ENCODE data around the gene NBPF1. TPM values are rescaled to one million over a fixed set of nuclear protein-coding genes. Genes with fewer than 3 reads are reported as not detected.
"Not testable (repeated sequence)": the region's sequence is repeated elsewhere in the genome, so short reads cannot be mapped to it uniquely, and the experiment has no call there.

The NBPF1 gene
- total and polyA plus RNA-seq, 7 experiments from 2014 or later = 7.0 to 25.7 (median 16.0) TPM

DNA sequence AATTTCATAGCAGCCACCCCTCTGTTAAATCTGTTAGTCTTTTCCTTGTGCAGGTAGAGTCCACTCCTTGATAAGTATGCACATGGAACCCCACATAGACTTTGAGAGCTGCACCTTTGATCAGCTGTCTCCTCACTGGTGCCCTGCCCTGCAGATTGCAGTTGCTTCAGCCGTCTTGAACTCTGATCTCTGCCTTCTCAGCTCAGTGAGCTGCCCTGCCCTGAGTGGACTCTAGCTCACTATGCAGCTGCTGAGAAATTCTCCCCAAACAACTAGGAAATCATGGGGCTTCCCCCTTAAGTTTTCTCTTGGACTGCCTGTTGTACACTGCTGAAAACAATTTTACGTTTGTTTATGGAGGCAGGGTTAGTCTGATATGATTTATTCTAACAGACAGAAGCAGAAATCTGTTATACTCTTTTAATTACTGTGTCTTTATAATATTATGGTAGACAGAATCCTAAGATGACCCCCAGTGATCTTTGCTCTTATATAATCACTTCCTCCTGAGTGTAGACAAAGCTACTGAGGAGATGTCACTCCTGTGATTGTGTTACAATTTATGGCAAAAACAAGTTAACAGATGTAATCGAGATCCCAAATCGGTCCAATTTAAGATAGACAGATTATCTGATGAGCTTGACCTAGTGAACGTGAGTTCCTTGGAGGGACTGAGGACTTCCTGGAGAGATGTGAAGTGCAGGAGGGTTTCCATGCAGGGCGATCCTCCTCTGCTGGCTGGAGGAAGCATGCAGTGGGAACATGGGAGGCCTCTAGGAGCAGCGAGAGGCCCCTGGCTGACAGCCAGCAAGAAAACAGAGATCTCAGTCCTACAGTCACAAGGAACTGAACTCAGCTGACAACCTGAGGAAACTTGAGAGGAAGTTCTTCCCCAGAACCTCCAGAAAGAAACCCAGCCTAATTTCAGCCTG is 12.2 kb downstream of the NBPF1 start:
- POLR2A ChIA-PET = interaction anchor here (0.6 kb wide), 1 partner anchor 28 kb away, joined by 3 read pairs; no protein-coding TSS in a partner anchor

GRCh38 chr1:16599326-16599725 is 14.0 kb downstream of the NBPF1 start:
- H3K36me3 Mint-ChIP-seq; DNase-seq; H3K27me3 ChIP-seq (ENCODE audit: control insufficient read depth in 2 of 2, insufficient read depth in 2 of 2, low read length in 2 of 2); H3K4me1 Mint-ChIP-seq; H3K9me3 Mint-ChIP-seq; H3K27me3 Mint-ChIP-seq; H3K4me1 ChIP-seq (ENCODE audit: control insufficient read depth in 2 of 2, insufficient read depth in 2 of 2, low read length in 2 of 2); ATAC-seq; H3K36me3 ChIP-seq (ENCODE audit: control insufficient read depth in 2 of 3, insufficient read depth in 3 of 3, low read length in 3 of 3); H3K9me3 ChIP-seq (ENCODE audit: control insufficient read depth in 2 of 3, low read length in 3 of 3); CTCF ChIA-PET; H3K4me3 ChIP-seq (ENCODE audit: low read length); H3K27ac ChIP-seq (ENCODE audit: low read depth, low read length); H3K4me3 Mint-ChIP-seq; intact Hi-C loops (cut with micrococcal nuclease); H3K27ac Mint-ChIP-seq: not testable (repeated sequence)
- POLR2A ChIA-PET = interaction anchor here (1.0 kb wide), 1 partner anchor 10 kb away, joined by 3 read pairs; no protein-coding TSS in a partner anchor

More for the DNA sequence above, 12.2 kb downstream of the NBPF1 start:
- H3K27me3 Mint-ChIP-seq; DNase-seq; H3K9me3 Mint-ChIP-seq; H3K4me1 Mint-ChIP-seq; H3K36me3 ChIP-seq (ENCODE audit: control insufficient read depth in 2 of 3, insufficient read depth in 3 of 3, low read length in 3 of 3); H3K27ac Mint-ChIP-seq; ATAC-seq; H3K9me3 ChIP-seq (ENCODE audit: control insufficient read depth in 2 of 3, low read length in 3 of 3); H3K4me1 ChIP-seq (ENCODE audit: control insufficient read depth in 2 of 2, insufficient read depth in 2 of 2, low read length in 2 of 2); H3K27ac ChIP-seq (ENCODE audit: low read depth, low read length); intact Hi-C loops (cut with micrococcal nuclease); H3K27me3 ChIP-seq (ENCODE audit: control insufficient read depth in 2 of 2, insufficient read depth in 2 of 2, low read length in 2 of 2); H3K36me3 Mint-ChIP-seq; H3K4me3 ChIP-seq (ENCODE audit: low read length); H3K4me3 Mint-ChIP-seq; CTCF ChIA-PET: not testable (repeated sequence)

DNA sequence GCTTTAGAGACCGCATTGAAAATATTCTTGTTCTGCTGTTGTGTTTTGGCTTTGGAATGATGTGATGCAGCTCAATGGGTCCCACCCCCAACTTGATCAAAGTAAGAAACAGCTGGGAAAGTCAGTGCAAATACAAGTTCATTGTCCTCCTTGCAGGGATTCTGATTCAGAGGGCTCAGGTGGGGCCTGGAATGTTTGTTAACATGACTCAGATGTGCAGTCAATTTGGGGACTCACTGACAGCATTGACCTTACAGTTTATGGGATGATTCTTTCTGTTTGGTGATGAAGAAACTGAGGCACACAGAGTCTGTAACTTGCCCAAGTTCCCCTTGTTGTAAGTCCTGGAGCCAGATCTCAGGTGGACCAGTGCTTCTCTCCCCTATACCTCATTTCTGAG is 18.1 kb downstream of the NBPF1 start:
- POLR2A ChIA-PET; H3K27me3 ChIP-seq (ENCODE audit: control insufficient read depth in 2 of 2, insufficient read depth in 2 of 2, low read length in 2 of 2); CTCF ChIA-PET; H3K27ac ChIP-seq (ENCODE audit: low read depth, low read length); H3K36me3 ChIP-seq (ENCODE audit: control insufficient read depth in 2 of 3, insufficient read depth in 3 of 3, low read length in 3 of 3); DNase-seq; H3K9me3 Mint-ChIP-seq; H3K9me3 ChIP-seq (ENCODE audit: control insufficient read depth in 2 of 3, low read length in 3 of 3); H3K27me3 Mint-ChIP-seq; H3K27ac Mint-ChIP-seq; H3K4me1 Mint-ChIP-seq; H3K4me3 Mint-ChIP-seq; intact Hi-C loops (cut with micrococcal nuclease); ATAC-seq; H3K4me1 ChIP-seq (ENCODE audit: control insufficient read depth in 2 of 2, insufficient read depth in 2 of 2, low read length in 2 of 2); H3K4me3 ChIP-seq (ENCODE audit: low read length); H3K36me3 Mint-ChIP-seq: not testable (repeated sequence)

GRCh38 chr1:16591845-16592244 is 21.5 kb downstream of the NBPF1 start:
- H3K27me3 Mint-ChIP-seq; H3K9me3 Mint-ChIP-seq; H3K27me3 ChIP-seq (ENCODE audit: control insufficient read depth in 2 of 2, insufficient read depth in 2 of 2, low read length in 2 of 2); H3K4me1 ChIP-seq (ENCODE audit: control insufficient read depth in 2 of 2, insufficient read depth in 2 of 2, low read length in 2 of 2); H3K27ac Mint-ChIP-seq; H3K36me3 ChIP-seq (ENCODE audit: control insufficient read depth in 2 of 3, insufficient read depth in 3 of 3, low read length in 3 of 3); H3K4me3 Mint-ChIP-seq; H3K27ac ChIP-seq (ENCODE audit: low read depth, low read length); intact Hi-C loops (cut with micrococcal nuclease); DNase-seq; H3K4me3 ChIP-seq (ENCODE audit: low read length); POLR2A ChIA-PET; H3K4me1 Mint-ChIP-seq; H3K9me3 ChIP-seq (ENCODE audit: control insufficient read depth in 2 of 3, low read length in 3 of 3); ATAC-seq: not testable (repeated sequence)
- peaks cover 0 to 12% (median 0%) of the 10 kb centered on the region in 5 donors for H3K36me3 Mint-ChIP-seq
- CTCF ChIA-PET = interaction anchor here (0.9 kb wide), 1 partner anchor 29 kb away, joined by 3 read pairs; no protein-coding TSS in a partner anchor

- H3K27me3 ChIP-seq (ENCODE audit: control insufficient read depth in 2 of 2, insufficient read depth in 2 of 2, low read length in 2 of 2); H3K27ac ChIP-seq (ENCODE audit: low read depth, low read length); H3K4me1 ChIP-seq (ENCODE audit: control insufficient read depth in 2 of 2, insufficient read depth in 2 of 2, low read length in 2 of 2); POLR2A ChIA-PET; intact Hi-C loops (cut with micrococcal nuclease); H3K9me3 ChIP-seq (ENCODE audit: control insufficient read depth in 2 of 3, low read length in 3 of 3); H3K4me1 Mint-ChIP-seq; H3K4me3 ChIP-seq (ENCODE audit: low read length); ATAC-seq; H3K27ac Mint-ChIP-seq; DNase-seq; H3K27me3 Mint-ChIP-seq; CTCF ChIA-PET; H3K36me3 ChIP-seq (ENCODE audit: control insufficient read depth in 2 of 3, insufficient read depth in 3 of 3, low read length in 3 of 3); H3K9me3 Mint-ChIP-seq; H3K4me3 Mint-ChIP-seq: not testable (repeated sequence)
- H3K36me3 Mint-ChIP-seq = peaks cover 0 to 16% (median 0%) of the 10 kb centered on the region in 5 donors
These were observed 25.3 kb downstream of the NBPF1 start for GRCh38 chr1:16588081-16588480.

- H3K27me3 Mint-ChIP-seq; H3K27ac ChIP-seq (ENCODE audit: low read depth, low read length); H3K9me3 ChIP-seq (ENCODE audit: control insufficient read depth in 2 of 3, low read length in 3 of 3); CTCF ChIA-PET; DNase-seq; ATAC-seq; H3K27me3 ChIP-seq (ENCODE audit: control insufficient read depth in 2 of 2, insufficient read depth in 2 of 2, low read length in 2 of 2); H3K4me1 ChIP-seq (ENCODE audit: control insufficient read depth in 2 of 2, insufficient read depth in 2 of 2, low read length in 2 of 2); H3K27ac Mint-ChIP-seq; H3K36me3 ChIP-seq (ENCODE audit: control insufficient read depth in 2 of 3, insufficient read depth in 3 of 3, low read length in 3 of 3); intact Hi-C loops (cut with micrococcal nuclease); H3K4me3 Mint-ChIP-seq; POLR2A ChIA-PET; H3K4me3 ChIP-seq (ENCODE audit: low read length); H3K9me3 Mint-ChIP-seq; H3K4me1 Mint-ChIP-seq: not testable (repeated sequence)
- H3K36me3 Mint-ChIP-seq = peaks cover 0 to 16% (median 0%) of the 10 kb centered on the region in 5 donors
These were observed 25.7 kb downstream of the NBPF1 start for GRCh38 chr1:16587639-16588038.

- H3K27me3 Mint-ChIP-seq; H3K4me3 ChIP-seq (ENCODE audit: low read length); H3K4me1 Mint-ChIP-seq; POLR2A ChIA-PET; H3K9me3 ChIP-seq (ENCODE audit: control insufficient read depth in 2 of 3, low read length in 3 of 3); H3K4me1 ChIP-seq (ENCODE audit: control insufficient read depth in 2 of 2, insufficient read depth in 2 of 2, low read length in 2 of 2); H3K36me3 ChIP-seq (ENCODE audit: control insufficient read depth in 2 of 3, insufficient read depth in 3 of 3, low read length in 3 of 3); H3K27ac ChIP-seq (ENCODE audit: low read depth, low read length); H3K27me3 ChIP-seq (ENCODE audit: control insufficient read depth in 2 of 2, insufficient read depth in 2 of 2, low read length in 2 of 2); intact Hi-C loops (cut with micrococcal nuclease); ATAC-seq; H3K9me3 Mint-ChIP-seq; DNase-seq; H3K36me3 Mint-ChIP-seq; H3K4me3 Mint-ChIP-seq; H3K27ac Mint-ChIP-seq: not testable (repeated sequence)
- CTCF ChIA-PET = interaction anchor here (0.6 kb wide), 1 partner anchor 1288 kb away, joined by 3 read pairs; no protein-coding TSS in a partner anchor
These were observed 48.0 kb downstream of the NBPF1 start for GRCh38 chr1:16565324-16565723.
